Breast epithelium (tissue), 3 donors: ENCODE measurements around the gene TIMP1.

Experiments
- POLR2A ChIP-seq: fragments of 450-650 bp; IDR thresholded peaks from one replicate; pipeline ENCODE4 v1.6.1; 2016; ENCODE audit warnings: antibody characterized with exemption, mild to moderate bottlenecking, moderate library complexity
- TF ChIP-seq, protein P1 (sequence below), 3 donors: fragments of 450-650 bp; IDR thresholded peaks; one replicate each; pipeline ENCODE4 v1.5.1; 2016 to 2017; ENCODE audit warnings: antibody characterized with exemption in 3 of 3, mild to moderate bottlenecking in 3 of 3, moderate library complexity in 3 of 3

DNA sequence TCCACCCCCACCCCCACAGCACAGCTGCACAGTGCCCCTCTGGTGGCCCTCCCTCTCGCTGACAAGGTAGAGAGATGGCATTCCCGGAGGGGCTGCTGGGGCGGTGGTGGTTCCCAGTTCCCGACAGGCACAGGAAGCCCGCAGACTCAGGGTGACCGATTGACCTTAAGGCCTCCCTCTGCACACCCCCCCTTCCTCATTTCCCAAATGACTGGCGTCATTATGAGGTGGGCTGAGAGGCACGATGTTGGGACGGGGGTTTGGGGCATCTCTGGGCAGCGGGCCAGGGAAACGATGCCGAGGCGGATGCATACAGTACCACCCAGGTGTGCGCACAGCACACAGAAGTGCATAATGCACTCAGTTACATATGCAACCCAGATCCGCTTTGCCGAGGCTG is 3.5 kb upstream of the TIMP1 start:
- no peak for TF ChIP-seq POLR2A
- TF ChIP-seq, protein P1, sequence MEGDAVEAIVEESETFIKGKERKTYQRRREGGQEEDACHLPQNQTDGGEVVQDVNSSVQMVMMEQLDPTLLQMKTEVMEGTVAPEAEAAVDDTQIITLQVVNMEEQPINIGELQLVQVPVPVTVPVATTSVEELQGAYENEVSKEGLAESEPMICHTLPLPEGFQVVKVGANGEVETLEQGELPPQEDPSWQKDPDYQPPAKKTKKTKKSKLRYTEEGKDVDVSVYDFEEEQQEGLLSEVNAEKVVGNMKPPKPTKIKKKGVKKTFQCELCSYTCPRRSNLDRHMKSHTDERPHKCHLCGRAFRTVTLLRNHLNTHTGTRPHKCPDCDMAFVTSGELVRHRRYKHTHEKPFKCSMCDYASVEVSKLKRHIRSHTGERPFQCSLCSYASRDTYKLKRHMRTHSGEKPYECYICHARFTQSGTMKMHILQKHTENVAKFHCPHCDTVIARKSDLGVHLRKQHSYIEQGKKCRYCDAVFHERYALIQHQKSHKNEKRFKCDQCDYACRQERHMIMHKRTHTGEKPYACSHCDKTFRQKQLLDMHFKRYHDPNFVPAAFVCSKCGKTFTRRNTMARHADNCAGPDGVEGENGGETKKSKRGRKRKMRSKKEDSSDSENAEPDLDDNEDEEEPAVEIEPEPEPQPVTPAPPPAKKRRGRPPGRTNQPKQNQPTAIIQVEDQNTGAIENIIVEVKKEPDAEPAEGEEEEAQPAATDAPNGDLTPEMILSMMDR (IDR thresholded peaks at IDR 0.05) = no peak
